HG03378 (cell line): Measurements from ENCODE around the gene WNT4.

ENCODE experiments used
- ATAC-seq: cut with Tn5 transposase; IDR thresholded peaks from one replicate; pipeline ENCODE4 v1.9.1; 2021; ENCODE audit warnings: mild to moderate bottlenecking, moderate library complexity; ENCODE audit not compliant: unreplicated experiment

The WNT4 gene

GRCh38 chr1:22132517-22133235, 10.2 kb downstream of the WNT4 start:
- no peak for ATAC-seq

- ATAC-seq = no peak
Measured at GRCh38 chr1:22131875-22132486, 10.9 kb downstream of the WNT4 start.

GRCh38 chr1:22131062-22131461, 11.8 kb downstream of the WNT4 start:
- ATAC-seq = no peak

GRCh38 chr1:22129501-22130117, 13.3 kb downstream of the WNT4 start:
- no peak for ATAC-seq

GRCh38 chr1:22128392-22128791, 14.5 kb downstream of the WNT4 start:
- ATAC-seq = no peak

GRCh38 chr1:22127731-22128130, 15.2 kb downstream of the WNT4 start:
- ATAC-seq = no peak

GRCh38 chr1:22127248-22127647, 15.6 kb downstream of the WNT4 start:
- ATAC-seq = no peak

GRCh38 chr1:22126531-22126930, 16.4 kb downstream of the WNT4 start:
- no peak for ATAC-seq

- ATAC-seq = no peak
Measured at GRCh38 chr1:22124592-22125229, 18.2 kb downstream of the WNT4 start.

GRCh38 chr1:22123901-22124404, 18.9 kb downstream of the WNT4 start:
- no peak for ATAC-seq

- no peak for ATAC-seq
Measured at GRCh38 chr1:22123071-22123390, 19.9 kb downstream of the WNT4 start.

- ATAC-seq = no peak
Measured at GRCh38 chr1:22122273-22123070, 20.4 kb downstream of the WNT4 start.

GRCh38 chr1:22121421-22121911, 21.4 kb downstream of the WNT4 start:
- ATAC-seq = no peak

- ATAC-seq = no peak
Measured at GRCh38 chr1:22120469-22120790, 22.5 kb downstream of the WNT4 start.

- ATAC-seq = no peak
Measured at GRCh38 chr1:22119626-22120468, 23.1 kb downstream of the WNT4 start.

- ATAC-seq = no peak
Measured at GRCh38 chr1:22118291-22118992, 24.5 kb downstream of the WNT4 start.

- ATAC-seq = no peak
Measured at GRCh38 chr1:22117851-22118250, 25.0 kb downstream of the WNT4 start.

- ATAC-seq = no peak
Measured at GRCh38 chr1:22117238-22117637, 25.7 kb downstream of the WNT4 start.

GRCh38 chr1:22115286-22115685, 27.6 kb downstream of the WNT4 start:
- ATAC-seq = no peak
